ENCODE measurements around the gene MRPS12.

Gene MRPS12

DNA sequence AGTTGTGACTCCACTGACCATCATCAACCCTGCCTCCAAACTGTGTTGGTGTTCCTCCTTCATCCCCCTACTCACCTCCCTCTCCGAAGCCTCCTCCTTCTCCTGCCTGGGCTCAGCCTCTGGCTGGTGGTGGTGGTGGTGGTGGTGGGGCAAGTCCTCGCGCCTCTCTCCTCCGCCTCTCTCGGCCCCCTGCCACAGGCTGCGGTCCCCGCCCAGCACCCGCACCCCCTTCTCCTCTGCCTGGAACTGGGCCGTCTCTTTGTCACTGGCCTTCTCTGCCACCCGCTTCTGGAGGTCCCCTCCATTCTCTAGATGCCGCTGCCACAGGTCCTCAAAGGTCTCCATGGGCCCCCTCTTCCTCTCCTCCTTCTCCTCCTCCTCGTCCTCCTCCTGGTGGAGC is 20.3 kb upstream of the MRPS12 start:
- no peak for DNase-seq (ENCODE audit: low read depth in 1 of 2, low spot score in 1 of 2)

DNA sequence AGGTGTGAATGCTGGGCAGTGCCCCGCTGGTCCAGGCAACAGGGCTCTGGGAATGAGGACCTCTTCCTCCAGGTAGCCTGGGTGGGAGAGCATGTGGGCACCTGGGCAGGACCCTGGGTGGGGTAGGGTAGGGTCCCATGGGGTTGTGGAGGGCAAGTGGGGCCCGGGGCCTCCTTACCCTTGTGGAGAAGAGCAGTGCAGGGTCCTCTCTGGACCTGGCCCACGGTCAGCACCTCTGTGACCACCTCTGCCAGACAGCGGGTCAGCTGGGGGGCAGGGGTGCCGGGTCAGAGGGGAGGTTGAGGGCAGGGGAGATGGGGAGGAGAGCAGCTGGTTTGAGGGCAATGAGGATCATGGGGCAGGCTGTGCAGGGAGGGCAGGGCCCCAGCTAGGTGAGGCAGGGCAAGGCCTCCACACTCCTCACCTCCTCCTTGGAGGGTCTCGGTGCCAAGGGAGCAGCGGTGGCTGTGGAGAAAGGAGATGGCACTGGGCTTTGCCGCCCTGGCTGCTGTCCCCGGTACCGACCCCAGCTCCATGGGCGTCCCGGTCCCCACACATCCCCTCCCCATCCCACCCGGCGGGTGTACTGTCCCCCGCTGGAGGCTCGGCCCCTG is 19.2 kb upstream of the MRPS12 start:
- DNase-seq (ENCODE audit: low read depth in 1 of 2, low spot score in 1 of 2): no peak

DNA sequence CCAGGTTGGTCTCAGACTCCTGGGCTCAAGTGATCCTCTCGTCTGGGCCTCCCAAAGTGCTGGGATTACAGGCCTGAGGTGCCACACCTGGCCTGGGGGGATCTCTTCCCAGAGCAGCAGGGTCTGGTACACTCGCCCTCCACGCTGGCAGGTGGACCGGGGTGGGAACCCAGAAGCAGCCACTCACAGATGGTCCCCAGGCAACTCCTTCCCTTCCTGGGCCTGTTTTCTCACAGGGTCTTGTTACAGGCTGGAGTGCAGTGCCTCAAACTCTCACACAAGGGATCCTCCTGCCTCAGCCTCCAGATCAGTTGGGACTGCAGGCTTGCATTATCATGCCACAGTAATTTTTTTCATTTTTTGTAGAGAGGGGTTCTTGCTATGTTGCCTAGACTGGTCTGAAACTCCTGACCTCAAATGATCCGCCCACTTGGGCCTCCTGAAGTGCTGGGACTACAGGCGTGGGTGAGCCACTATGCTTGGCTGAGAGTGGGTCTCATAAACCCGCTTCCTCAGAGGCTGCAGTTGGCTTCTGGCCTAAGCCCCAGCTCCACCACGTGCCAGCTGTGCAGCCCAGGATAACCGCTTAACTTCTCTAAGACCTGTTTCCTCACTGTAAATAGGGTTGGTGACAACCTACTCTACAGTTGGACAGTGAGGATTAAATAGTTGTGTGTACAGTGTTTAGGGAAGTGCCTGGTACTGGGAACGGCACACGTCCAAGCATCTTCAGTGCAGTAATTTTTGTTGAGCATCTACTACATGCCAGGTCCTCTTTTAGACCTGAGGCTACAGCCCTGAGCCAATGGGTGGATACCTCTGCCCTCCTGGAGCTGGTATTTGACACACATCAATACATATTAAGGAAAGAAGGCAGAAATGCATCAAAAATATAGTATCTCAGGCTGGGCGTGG is 17.9 kb upstream of the MRPS12 start:
- DNase-seq (ENCODE audit: low read depth in 1 of 2, low spot score in 1 of 2): no peak

DNA sequence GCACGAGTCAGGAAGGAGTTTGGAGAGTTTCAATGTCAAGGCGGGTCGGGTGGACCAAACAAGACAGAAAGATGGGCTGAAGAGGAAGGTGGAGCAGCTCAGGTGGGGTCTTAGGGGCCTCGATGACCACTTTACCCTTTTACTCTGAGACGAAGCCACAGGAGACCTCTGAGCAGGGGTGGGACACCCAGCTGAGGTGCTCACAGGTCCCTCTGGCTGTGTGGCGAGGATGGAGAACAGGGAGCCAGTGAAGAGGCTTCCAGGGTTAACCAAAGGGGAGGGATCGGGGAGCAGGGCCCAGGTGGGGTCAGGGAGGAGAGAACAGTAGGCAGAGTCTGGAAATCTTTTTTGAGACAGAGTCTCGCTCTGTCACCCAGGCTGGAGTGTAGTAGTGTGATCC is 16.8 kb upstream of the MRPS12 start:
- no peak for DNase-seq (ENCODE audit: low read depth in 1 of 2, low spot score in 1 of 2)

DNA sequence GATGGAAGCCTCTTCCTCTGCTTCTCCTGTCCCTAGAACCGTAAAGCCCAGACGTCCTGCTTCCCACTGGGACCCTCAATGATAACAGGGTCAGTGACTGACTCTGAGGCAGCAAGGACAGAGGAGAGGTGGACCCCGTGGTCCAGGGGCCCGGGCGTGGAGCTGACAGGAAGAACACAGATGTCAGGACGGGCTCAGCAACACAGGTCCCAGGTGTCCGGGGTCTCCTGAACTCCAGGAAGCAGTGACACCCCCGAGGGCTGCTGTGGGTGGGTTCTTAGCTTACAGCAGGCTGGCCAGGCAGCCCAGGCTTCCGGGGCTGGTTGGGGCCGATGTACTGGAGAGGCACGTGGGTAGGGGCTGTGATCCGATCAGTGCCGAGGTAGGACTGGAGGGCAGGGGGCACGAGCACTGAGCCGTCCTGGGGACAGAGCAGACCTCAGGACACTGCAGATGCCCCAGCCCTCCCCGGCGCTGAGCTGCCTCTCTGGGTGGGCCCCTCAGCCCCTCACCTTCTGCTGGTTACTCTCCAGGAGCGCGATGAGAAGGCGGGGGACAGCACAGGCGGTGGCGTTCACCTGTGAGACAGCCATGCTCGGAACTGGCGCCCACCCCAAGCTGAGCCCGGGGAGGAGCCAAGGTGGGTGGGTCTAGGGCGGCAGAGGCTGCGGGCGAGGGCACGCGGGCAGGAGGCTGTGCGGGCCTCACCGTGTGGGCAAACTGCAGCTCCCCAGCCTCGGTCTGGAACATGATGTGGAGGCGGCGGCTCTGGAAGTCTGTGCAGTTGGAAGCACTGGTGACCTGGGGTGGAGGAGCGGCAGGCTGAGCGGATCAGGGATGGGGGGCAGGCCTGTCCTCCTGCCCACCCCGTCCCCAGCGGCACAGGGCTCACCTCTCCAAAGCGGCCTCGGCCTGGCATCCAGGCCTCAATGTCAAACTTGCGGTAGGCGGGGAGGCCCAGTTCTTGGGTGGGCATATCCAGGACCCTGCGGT is 15.1 kb upstream of the MRPS12 start:
- no peak for DNase-seq (ENCODE audit: low read depth in 1 of 2, low spot score in 1 of 2)

DNA sequence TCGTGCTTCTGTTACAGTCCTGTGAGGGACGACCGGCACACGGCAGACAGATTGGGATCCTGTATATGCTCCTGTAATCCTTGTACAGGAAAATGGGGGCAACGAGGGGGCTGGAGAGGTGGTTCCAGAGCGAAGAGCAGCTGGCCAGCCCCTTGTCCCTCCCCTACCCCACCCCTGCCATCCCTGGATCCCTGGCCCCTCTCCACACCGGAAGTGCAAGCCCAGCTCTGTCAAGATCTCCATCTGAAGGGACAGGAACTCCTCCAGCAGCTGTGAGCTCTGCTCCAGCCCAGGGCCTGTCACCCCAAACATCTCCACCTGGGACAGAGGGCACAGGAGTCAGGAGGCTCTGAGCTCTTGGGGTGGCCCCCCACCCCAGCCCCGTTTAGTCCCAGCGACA is 13.2 kb upstream of the MRPS12 start:
- no peak for DNase-seq (ENCODE audit: low read depth in 1 of 2, low spot score in 1 of 2)

DNA sequence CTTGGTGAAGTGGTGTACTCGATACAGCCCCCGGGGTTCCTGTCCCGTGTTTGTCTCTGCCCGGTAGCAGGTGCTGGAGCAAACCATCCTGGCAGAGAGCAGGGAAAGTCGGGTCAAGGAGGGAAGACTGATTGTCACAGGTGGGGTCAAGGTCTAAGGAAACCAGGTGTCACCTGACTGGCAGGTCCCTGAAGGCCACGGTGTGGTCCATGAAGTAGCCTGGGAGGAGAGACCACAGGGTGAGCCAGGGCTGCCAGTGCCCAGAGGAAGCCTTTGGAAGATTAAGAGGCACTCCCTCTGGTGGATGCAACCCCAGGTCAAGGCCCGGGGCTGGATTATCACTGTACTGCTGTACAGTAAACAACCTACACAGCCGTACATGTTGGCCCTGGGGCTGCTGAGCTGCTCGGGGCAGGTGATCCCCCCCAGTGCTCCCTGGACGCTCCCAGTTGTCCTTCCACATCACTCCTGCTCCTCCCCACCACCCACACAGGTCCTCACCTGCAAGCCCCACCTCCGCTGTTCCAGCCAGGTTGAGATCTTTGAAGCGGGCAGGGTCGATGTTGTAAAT is 12.7 kb upstream of the MRPS12 start:
- no peak for DNase-seq (ENCODE audit: low read depth in 1 of 2, low spot score in 1 of 2)

DNA sequence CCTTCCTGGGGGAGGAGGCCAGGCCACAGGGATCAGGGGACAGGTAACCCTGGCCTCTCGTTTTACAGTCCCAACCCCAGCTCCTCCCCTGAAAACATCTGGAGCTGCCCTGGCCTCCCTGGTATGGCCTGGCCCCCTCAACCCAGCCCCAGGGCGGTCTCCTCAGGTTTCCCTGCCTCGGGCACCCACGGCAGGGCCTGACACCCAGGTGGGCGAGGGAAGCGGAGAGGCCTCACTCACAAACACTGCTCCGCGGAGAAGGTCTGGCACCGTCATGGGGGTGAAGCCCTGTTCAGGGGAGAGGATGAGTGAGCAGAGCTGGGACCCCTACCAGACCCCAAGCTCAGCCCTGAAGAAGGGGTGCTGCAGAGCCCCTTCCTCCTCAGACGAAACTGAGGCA is 12.2 kb upstream of the MRPS12 start:
- DNase-seq (ENCODE audit: low read depth in 1 of 2, low spot score in 1 of 2): no peak

DNA sequence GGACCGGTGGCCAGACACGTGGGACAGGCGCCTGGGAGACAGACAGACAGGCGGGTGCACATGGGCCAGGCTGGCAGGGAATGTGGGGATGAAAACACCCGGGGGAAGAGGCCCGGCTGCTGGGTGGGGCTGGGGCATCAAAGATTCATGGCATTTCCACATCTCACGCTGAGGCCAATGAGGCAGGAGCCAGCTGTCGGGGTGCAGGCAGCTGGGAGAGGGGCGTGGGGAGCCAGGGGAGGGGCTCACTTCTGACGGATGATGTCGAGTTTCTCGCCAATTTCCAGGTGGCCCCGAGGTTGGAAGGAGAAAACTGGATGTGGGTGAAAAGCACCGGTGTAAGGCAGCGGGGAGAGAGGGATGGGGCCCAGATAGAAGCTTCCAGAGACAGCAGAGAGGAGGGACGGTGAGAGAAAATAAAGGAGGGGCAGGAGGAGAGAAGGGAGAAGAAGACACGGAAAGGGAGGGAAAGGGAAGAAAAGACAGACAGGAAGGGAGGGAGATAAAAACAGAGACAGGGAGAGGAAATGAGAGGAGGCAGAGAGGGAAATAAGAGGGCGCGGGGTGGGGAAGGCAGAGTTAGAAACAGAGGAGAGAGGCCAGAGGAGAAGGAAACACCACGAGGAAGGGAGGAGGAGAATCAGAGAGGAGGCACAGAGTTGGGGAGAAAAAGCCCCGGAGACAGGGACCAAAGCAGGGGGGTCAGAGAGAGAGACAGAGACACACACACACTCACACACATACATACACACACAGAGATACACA is 10.7 kb upstream of the MRPS12 start:
- no peak for DNase-seq (ENCODE audit: low read depth in 1 of 2, low spot score in 1 of 2)

DNA sequence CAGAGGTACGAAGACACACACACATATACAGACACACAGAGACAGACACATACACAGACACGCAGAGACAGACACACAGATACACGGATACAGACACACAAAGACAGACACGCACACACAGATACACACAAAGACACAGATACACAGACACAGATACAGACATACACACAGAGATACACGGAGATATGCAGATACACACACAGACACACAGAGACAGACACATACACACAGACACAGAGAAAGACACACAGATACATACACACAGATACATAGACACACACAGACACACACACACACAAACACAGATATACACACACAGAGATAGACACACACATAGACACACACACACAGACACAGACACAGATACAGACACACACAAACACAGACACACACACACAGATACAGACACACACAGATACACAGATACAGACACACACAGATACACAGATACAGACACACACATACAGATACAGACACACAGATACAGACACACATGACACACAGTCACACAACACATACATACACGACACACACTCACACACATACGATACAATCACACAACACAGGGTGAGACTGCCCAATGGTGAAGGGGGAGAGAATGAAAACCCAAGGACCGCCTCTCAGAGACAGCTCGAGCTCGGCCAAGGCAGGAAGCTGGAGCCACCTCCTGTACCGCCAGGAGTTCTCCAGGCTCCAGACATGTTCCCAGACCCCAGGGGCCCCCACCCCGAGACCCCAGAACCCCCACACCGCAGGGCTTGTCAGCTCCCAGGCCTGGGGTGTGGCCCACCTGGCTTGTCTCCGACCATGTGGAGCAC is 9.9 kb upstream of the MRPS12 start:
- no peak for DNase-seq (ENCODE audit: low read depth in 1 of 2, low spot score in 1 of 2)

DNA sequence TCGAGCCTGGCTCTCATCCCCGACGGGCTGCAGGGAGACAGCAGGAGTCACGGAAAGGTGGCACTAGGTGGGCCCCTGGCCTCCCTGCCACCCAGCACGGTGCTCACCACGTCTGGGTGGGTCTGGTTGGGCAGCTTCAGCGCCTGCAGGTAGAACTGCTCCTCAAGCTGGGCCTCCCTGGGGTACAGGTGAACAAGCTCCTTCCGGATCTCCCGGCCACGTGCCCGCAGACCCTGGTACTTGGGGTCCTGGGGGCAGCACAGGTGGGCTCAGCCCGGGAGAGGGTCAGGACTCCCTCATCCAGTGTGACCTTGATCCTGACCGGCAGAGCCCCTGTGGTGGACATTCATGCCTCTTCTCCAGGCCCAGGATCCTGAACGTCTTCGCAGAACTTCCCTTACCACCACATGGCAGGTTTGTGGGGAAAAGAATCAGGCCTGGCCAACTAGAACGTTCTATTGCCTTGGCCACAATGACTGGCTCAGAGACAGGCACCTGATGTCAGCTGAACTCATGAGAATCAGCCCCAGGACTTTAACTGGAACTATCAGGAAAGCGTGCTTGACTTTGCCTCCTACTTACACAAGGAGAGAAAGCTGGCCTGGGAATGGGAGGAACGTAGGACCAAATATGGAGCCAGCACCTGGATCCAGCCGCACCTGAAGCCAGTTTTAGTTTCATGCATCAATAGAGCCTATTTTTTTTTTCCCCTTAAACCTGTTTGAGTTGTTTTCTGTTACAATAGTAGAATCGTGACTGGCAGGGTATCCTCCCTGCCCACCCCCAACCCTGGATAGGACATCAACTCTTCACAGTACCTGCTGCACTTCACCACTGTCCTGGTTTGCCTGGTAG is 9.1 kb upstream of the MRPS12 start:
- no peak for DNase-seq (ENCODE audit: low read depth in 1 of 2, low spot score in 1 of 2)

DNA sequence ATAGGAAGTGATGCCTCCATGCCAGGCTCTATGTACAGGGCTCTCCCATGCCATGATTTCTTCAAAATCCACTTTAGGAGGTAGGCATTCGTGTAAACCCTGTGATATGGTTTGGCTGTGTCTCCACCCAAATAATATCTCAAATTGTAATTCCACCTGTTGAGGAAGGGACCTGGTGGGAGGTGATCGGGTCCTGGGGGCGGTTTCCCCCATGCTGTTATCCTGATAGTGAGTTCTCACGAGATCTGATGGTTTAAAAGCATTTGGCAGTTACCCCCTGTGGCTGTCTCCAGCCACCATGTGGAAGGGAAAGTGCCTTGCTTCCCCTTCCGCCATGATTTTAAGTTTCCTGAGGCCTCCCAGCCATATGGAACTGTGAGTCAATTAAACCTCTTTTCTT is 8.3 kb upstream of the MRPS12 start:
- DNase-seq (ENCODE audit: low read depth in 1 of 2, low spot score in 1 of 2): no peak

DNA sequence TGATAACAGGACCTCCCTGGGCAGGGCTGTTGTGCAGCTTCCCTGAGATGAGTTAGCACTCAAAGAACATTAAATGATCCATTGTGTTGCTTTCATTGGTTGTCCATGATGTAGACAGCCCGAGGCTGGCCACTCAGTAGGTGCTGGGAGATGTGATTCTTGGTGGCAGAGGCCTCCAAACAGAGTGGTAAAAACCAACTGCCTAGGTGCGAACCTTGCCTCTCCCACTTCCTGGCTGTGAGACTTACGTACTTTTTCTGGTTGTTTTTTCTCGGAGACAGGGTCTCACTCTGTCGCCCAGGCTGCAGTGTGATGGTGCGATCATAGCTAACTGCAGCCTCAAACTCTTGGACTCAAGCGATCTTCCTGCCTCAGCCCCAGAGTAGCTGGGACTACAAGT is 6.4 kb upstream of the MRPS12 start:
- no peak for DNase-seq (ENCODE audit: low read depth in 1 of 2, low spot score in 1 of 2)

DNA sequence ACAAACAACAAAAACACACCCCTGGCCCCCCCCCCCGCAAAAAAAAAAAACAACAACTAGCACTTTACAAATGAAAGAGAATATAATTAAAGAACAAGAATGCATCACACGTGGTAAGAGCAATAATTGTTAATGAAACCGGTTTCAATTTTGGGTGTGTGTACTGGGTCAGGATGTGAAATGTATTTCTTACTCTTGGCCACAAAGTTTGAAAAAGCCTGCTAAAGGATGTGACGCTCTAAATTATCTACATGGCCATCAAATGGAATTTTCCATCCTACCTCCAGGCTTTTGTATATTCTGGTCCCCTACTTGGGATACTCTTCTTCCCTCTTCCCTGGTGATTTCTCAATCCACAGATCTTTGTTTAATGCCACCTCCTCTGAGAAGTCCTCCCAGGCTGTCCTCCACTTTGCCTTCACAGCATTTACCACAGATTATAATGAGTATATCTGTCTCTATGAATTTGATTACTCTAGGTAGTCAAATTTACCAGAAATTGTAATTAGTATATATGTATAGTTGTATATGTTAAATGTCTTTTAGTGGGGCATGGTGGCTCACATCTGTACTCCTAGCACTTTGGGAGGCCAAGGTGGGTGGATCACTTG is 2.2 kb upstream of the MRPS12 start:
- no peak for DNase-seq (ENCODE audit: low read depth in 1 of 2, low spot score in 1 of 2)

DNA sequence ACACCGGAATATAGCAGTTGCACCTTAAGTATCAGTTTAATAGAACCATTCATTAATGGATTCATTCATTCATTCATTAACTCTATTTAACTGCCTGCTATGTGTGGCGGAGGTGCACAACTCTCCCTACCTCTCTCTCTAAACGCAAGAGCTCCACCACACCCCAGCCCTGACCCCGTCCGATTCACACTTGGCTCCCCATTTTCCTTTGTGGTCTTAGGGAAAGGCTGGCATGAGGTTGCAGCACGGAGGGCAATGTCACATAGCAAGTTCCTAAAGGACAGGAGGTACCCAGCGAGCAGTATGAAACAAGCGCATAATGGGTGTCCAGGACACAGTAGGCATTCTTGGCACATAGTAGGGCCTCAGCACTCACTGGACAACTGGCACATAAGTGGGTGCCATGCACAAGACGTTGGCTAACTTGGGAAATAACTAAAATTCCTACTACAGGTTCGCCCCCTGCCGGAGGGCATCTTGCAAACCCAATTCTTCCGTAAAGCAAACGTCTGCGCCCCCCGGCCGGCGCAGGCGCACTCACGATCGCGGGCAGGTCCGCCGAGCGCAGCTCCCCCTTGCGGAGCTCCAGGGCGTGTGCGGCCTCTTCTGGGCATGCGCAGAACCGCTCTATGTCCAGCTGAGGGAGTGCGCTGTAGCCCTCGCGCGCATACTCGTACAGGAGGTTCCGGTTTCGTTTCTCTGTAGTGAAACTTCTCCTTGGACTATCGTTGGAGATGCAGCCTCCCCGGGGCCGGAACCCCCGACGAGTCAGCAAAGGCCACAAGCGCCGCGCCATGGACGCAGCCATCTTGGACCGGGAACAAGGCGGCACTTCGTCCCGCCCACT is 592 bp upstream of the MRPS12 start, which contains the start of gene SARS2:
TSS of gene SARS2 (minus strand) at position 835 of the 847 bp plus-strand sequence. CDS start at position 808, 27 bp downstream.
- peak; percentile 87 for DNase-seq (ENCODE audit: low read depth in 1 of 2, low spot score in 1 of 2)

DNA sequence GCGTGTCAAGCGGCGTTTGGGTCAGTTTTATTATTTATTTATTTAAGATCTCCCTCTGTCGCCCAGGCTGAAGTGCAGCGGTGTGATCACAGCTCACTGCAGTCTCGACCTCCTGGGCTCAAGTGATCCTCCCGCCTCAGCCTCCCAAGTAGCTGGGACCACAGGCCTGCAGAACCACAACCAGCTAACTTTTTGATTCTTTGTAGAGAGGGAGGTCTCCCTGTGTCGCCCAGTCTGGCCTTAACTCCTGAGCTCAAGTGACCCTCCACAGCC is 713 bp downstream of the MRPS12 start:
- DNase-seq (ENCODE audit: low read depth in 1 of 2, low spot score in 1 of 2): no peak

DNA sequence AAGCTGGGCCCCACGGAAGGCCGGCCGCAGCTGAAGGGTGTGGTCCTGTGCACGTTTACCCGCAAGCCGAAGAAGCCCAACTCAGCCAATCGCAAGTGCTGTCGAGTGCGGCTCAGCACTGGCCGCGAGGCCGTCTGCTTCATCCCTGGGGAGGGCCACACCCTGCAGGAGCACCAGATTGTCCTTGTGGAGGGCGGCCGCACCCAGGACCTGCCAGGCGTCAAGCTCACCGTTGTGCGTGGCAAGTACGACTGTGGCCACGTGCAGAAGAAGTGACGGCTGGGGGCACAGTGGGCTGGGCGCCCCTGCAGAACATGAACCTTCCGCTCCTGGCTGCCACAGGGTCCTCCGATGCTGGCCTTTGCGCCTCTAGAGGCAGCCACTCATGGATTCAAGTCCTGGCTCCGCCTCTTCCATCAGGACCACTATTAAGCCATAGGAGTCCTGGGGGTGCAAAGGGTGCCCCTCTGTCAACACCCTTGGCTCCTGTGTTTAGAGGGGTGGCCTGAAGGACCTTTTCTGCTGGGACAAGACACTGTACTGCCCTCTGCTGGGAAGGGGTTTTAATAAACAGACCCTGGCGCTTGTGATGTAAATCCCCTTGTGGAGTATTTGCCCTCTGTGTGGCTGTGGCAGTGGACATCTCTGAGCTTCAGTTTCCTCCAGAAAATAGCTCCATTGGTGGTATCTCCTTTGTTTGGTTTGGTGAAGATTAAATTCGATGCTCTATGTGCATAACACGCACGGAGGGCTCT is 1.9 kb downstream of the MRPS12 start:
- DNase-seq (ENCODE audit: low read depth in 1 of 2, low spot score in 1 of 2): no peak

All from stimulated activated CD4-positive, alpha-beta T cell treated with anti-CD3 and anti-CD28 coated beads, Interleukin-15, amount 100 ng/mL, for 1 hour (primary cell).